Glutamatergic neuron (in vitro differentiated cells): Measurements from ENCODE around the gene SLC1A4. TPM values are rescaled to one million over a fixed set of nuclear protein-coding genes. Genes with fewer than 3 reads are reported as not detected.

ENCODE experiments used
- DNase-seq: peaks from one replicate; pipeline ENCODE4 v3.0.0; 2022
- H3K27ac Mint-ChIP-seq: one replicate; pipeline ENCODE4 v1.8.0; 2020; ENCODE audit warnings: mild to moderate bottlenecking, mixed read lengths, inconsistent platforms; ENCODE audit not compliant: unreplicated experiment
- H3K27me3 Mint-ChIP-seq: one replicate; pipeline ENCODE4 v1.8.0; 2020; ENCODE audit warnings: mild to moderate bottlenecking, moderate library complexity, mixed read lengths, inconsistent platforms; ENCODE audit not compliant: unreplicated experiment
- H3K36me3 Mint-ChIP-seq: one replicate; pipeline ENCODE4 v1.8.0; 2020; ENCODE audit warnings: mild to moderate bottlenecking, mixed read lengths, inconsistent platforms; ENCODE audit not compliant: unreplicated experiment
- H3K4me1 Mint-ChIP-seq: one replicate; pipeline ENCODE4 v1.8.0; 2020; ENCODE audit warnings: mild to moderate bottlenecking, low read depth, mixed read lengths, inconsistent platforms; ENCODE audit not compliant: unreplicated experiment
- H3K4me3 Mint-ChIP-seq: one replicate; pipeline ENCODE4 v1.8.0; 2020; ENCODE audit warnings: mild to moderate bottlenecking, mixed read lengths, inconsistent platforms; ENCODE audit not compliant: unreplicated experiment
- H3K9me3 Mint-ChIP-seq: one replicate; pipeline ENCODE4 v1.8.0; 2020; ENCODE audit warnings: mild to moderate bottlenecking, moderate library complexity, mixed read lengths, inconsistent platforms; ENCODE audit not compliant: unreplicated experiment
- total RNA-seq: library from RNA; stranded (reverse); fragmentation: NEBNext Ultra II Directional; extraction: Animal tissue kit (Norgen Biotek cat#: 25700); gene quantifications from one replicate; pipeline ENCODE4 v1.2.1, GENCODE V29; 2021; ENCODE audit not compliant: unreplicated experiment
- TF ChIP-seq, protein P1 (sequence below): fragments of 200-600 bp; sonication (generic); IDR thresholded peaks from one replicate; pipeline ENCODE4 v1.5.0; 2021; ENCODE audit not compliant: partially characterized antibody, unreplicated experiment

The SLC1A4 gene
- total RNA-seq, 1 donor from 2014 or later = 27.9 TPM

- DNase-seq = peak; percentile 64
- peaks cover 5% of the 10 kb centered on the region for H3K9me3 Mint-ChIP-seq
- TF ChIP-seq, protein P1, sequence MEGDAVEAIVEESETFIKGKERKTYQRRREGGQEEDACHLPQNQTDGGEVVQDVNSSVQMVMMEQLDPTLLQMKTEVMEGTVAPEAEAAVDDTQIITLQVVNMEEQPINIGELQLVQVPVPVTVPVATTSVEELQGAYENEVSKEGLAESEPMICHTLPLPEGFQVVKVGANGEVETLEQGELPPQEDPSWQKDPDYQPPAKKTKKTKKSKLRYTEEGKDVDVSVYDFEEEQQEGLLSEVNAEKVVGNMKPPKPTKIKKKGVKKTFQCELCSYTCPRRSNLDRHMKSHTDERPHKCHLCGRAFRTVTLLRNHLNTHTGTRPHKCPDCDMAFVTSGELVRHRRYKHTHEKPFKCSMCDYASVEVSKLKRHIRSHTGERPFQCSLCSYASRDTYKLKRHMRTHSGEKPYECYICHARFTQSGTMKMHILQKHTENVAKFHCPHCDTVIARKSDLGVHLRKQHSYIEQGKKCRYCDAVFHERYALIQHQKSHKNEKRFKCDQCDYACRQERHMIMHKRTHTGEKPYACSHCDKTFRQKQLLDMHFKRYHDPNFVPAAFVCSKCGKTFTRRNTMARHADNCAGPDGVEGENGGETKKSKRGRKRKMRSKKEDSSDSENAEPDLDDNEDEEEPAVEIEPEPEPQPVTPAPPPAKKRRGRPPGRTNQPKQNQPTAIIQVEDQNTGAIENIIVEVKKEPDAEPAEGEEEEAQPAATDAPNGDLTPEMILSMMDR = no peak
- H3K36me3 Mint-ChIP-seq = no peaks in the 10 kb centered on the region
- H3K27me3 Mint-ChIP-seq = peaks cover 4% of the 10 kb centered on the region
- H3K4me3 Mint-ChIP-seq = peak overlapping the region; percentile 97
- peak overlapping the region; percentile 91 for H3K27ac Mint-ChIP-seq
- peaks cover 21% of the 10 kb centered on the region for H3K4me1 Mint-ChIP-seq
Observed at GRCh38 chr2:65055422-65056214, 66.4 kb downstream of the SLC1A4 start.

- Mint-ChIP-seq H3K9me3 (peaks cover 5% of the 10 kb centered on the region), H3K4me1 (peaks cover 23% of the 10 kb centered on the region), H3K4me3 (peak within 1 kb of the TSS; percentile 100), H3K36me3 (no peaks in the 10 kb centered on the region), H3K27ac (peak within 1 kb of the TSS; percentile 99), H3K27me3 (peaks cover 4% of the 10 kb centered on the region)
- TF ChIP-seq, protein P1 = no peak
- DNase-seq = peak; percentile 98
Observed at GRCh38 chr2:65056215-65057053, 67.2 kb downstream of the SLC1A4 start, which contains the start of gene CEP68. TSS of gene CEP68 (plus strand) at chr2:65056416. CDS start at chr2:65069445, 13,029 bp downstream.

GRCh38 chr2:65057054-65057375 lies 67.8 kb downstream of the SLC1A4 start:
- H3K27ac Mint-ChIP-seq = peak overlapping the region; percentile 99
- TF ChIP-seq, protein P1 = no peak
- peak overlapping the region; percentile 100 for H3K4me3 Mint-ChIP-seq
- no peak for DNase-seq
- H3K9me3 Mint-ChIP-seq = peaks cover 5% of the 10 kb centered on the region
- peaks cover 4% of the 10 kb centered on the region for H3K27me3 Mint-ChIP-seq
- peaks cover 29% of the 10 kb centered on the region for H3K4me1 Mint-ChIP-seq
- H3K36me3 Mint-ChIP-seq = no peaks in the 10 kb centered on the region

- Mint-ChIP-seq H3K4me3 (peak overlapping the region; percentile 100), H3K9me3 (peaks cover 5% of the 10 kb centered on the region), H3K36me3 (no peaks in the 10 kb centered on the region), H3K27me3 (peaks cover 4% of the 10 kb centered on the region), H3K4me1 (peaks cover 30% of the 10 kb centered on the region), H3K27ac (peak overlapping the region; percentile 99)
- TF ChIP-seq, protein P1 = no peak
- no peak for DNase-seq
Observed at GRCh38 chr2:65057391-65058052, 68.3 kb downstream of the SLC1A4 start.
